ENCODE measurements around the gene VAV2. TPM values are rescaled to one million over a fixed set of nuclear protein-coding genes. Genes with fewer than 3 reads are reported as not detected.

The VAV2 gene
- total and polyA plus RNA-seq, 4 donors, result 4.9 to 26.4 (median 17.0) TPM

DNA sequence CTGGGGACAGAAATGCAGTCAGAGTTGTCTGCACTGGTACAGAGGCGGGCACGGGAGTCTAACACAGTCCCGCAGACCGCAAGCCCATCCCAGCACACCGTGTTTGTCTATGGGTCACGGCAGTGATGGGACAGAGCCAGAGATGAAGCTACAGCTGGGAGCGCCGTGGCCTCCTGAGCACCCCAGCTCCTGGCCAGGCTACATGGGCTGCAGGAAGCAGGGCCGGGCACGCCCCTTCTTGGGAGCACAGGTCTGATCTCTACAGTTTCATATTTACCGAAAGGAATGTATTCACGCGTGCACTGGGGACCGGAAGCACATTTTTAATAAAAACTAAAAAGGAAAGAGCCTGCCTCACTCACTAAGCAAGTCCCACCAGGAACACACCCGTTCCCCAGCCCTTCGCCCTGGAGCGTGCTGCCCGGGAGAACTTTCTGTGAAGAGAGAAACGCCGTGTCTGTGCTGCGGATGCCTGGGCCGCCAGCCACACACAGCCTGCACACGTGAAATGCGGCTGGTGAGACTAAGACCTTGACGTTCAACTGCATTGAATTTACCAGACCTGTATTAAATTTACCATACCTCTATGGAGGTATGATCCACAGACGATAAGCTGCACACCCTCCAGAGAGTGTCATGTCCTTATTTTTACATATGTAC is 81.1 kb downstream of the VAV2 start:
- TF ChIP-seq, protein P1, sequence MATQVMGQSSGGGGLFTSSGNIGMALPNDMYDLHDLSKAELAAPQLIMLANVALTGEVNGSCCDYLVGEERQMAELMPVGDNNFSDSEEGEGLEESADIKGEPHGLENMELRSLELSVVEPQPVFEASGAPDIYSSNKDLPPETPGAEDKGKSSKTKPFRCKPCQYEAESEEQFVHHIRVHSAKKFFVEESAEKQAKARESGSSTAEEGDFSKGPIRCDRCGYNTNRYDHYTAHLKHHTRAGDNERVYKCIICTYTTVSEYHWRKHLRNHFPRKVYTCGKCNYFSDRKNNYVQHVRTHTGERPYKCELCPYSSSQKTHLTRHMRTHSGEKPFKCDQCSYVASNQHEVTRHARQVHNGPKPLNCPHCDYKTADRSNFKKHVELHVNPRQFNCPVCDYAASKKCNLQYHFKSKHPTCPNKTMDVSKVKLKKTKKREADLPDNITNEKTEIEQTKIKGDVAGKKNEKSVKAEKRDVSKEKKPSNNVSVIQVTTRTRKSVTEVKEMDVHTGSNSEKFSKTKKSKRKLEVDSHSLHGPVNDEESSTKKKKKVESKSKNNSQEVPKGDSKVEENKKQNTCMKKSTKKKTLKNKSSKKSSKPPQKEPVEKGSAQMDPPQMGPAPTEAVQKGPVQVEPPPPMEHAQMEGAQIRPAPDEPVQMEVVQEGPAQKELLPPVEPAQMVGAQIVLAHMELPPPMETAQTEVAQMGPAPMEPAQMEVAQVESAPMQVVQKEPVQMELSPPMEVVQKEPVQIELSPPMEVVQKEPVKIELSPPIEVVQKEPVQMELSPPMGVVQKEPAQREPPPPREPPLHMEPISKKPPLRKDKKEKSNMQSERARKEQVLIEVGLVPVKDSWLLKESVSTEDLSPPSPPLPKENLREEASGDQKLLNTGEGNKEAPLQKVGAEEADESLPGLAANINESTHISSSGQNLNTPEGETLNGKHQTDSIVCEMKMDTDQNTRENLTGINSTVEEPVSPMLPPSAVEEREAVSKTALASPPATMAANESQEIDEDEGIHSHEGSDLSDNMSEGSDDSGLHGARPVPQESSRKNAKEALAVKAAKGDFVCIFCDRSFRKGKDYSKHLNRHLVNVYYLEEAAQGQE (IDR thresholded peaks at IDR 0.05), result no peak
- TF ChIP-seq, protein P2, sequence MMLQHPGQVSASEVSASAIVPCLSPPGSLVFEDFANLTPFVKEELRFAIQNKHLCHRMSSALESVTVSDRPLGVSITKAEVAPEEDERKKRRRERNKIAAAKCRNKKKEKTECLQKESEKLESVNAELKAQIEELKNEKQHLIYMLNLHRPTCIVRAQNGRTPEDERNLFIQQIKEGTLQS (IDR thresholded peaks at IDR 0.05), result no peak
- no peak for TF ChIP-seq SP1 (IDR thresholded peaks at IDR 0.05)
- TF ChIP-seq HNF4A (conservative IDR thresholded peaks at IDR 0.05), result no peak
- peak in 1 of 2 donors; percentile 13 for TF ChIP-seq RAD21 (IDR thresholded peaks at IDR 0.05)
- peak in 1 of 2 donors; percentile 12 for TF ChIP-seq RXRA (IDR thresholded peaks at IDR 0.05)
- no peak for TF ChIP-seq NR2F2 (IDR thresholded peaks at IDR 0.05)
- Histone ChIP-seq H3K4me1 (ENCODE audit: control insufficient read depth in 4 of 4, insufficient read depth in 4 of 4, low read length in 3 of 4) (peaks cover 4 to 44% (median 27%) of the 10 kb centered on the region in 4 donors), H3K27ac (ENCODE audit: low read depth in 1 of 2, low read length in 2 of 2) (peak overlapping the region; percentile 32 to 36), H3K4me3 (ENCODE audit: low read depth in 1 of 3, low read length in 3 of 3) (no peak overlapping the region), H3K36me3 (ENCODE audit: control insufficient read depth in 4 of 4, insufficient read depth in 3 of 4, low read depth in 1 of 4, low read length in 3 of 4) (no peaks in the 10 kb centered on the region), H3K9me3 (ENCODE audit: control insufficient read depth in 4 of 4, low read length in 3 of 4) (no peaks in the 10 kb centered on the region), H3K9ac (ENCODE audit: low read depth in 1 of 2, low read length in 2 of 2) (peak overlapping the region in 1 of 2 donors; percentile 51), H3K27me3 (ENCODE audit: control insufficient read depth in 4 of 4, insufficient read depth in 4 of 4, low read length in 3 of 4) (no peaks in the 10 kb centered on the region)
- 55% methylated on average over 26 of the region's 26 CpGs for WGBS
- no peak for DNase-seq (ENCODE audit: low spot score)

DNA sequence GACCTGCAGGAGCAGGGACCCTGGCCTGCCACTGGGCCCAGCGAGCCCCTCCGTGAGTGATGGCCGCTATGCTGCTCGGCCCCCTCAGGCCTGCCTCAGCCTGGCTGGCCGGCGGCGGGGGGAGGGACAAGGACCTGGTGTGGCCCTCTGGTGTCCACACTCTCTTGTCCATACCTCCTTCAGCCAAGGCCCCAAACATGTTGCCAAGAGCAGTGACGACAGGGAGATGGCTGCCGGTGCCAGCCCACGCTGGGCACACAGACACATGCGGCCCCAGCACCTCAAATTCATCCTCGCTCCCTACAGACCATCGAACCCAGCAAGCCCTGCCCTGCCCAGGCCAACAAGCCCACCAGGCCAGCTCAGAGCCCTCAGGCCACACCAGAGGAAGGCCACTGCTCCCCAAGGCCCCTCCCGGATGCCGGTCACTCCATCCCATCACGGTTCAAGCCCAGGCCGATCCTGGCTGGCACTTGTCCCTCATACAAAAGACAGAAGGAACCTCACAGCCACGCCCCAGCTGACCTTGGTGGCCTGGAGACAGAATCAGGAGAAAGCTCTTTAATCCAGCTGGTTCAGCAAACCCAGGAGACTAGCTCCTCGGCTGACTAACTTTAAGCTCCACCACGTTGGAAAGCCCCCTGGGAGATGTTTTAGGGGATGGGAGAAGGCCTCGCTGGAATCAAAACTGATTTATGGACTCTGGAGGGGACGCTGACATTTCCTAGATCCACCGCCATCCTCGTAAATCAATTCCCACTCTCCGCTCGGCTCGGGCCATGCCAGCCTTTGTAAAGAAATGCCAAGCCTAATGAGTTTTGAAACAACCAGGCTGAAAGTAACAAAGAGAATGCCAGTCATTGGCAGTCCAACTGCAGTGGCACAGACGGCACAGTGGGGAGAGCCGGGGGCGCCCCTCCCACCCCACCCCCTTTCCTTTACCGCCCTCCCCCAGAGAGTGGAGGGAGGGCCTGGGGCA is 84.9 kb downstream of the VAV2 start:
- H3K27ac ChIP-seq (ENCODE audit: low read depth in 1 of 2, low read length in 2 of 2), result no peak overlapping the region
- no peak for DNase-seq (ENCODE audit: low spot score)
- no peaks in the 10 kb centered on the region for H3K36me3 ChIP-seq (ENCODE audit: control insufficient read depth in 4 of 4, insufficient read depth in 3 of 4, low read depth in 1 of 4, low read length in 3 of 4)
- no peak overlapping the region for H3K4me3 ChIP-seq (ENCODE audit: low read depth in 1 of 3, low read length in 3 of 3)
- no peaks in the 10 kb centered on the region for H3K9me3 ChIP-seq (ENCODE audit: control insufficient read depth in 4 of 4, low read length in 3 of 4)
- H3K4me1 ChIP-seq (ENCODE audit: control insufficient read depth in 4 of 4, insufficient read depth in 4 of 4, low read length in 3 of 4), result peaks cover 0 to 14% (median 7%) of the 10 kb centered on the region in 4 donors
- H3K9ac ChIP-seq (ENCODE audit: low read depth in 1 of 2, low read length in 2 of 2), result no peak overlapping the region
- WGBS, result 90% methylated on average over 31 of the region's 31 CpGs
- no peaks in the 10 kb centered on the region for H3K27me3 ChIP-seq (ENCODE audit: control insufficient read depth in 4 of 4, insufficient read depth in 4 of 4, low read length in 3 of 4)
- TF ChIP-seq EGR1 (IDR thresholded peaks at IDR 0.05; ENCODE audit: low read depth in 2 of 2) (no peak), HNF4G (IDR thresholded peaks at IDR 0.05) (no peak), SP1 (IDR thresholded peaks at IDR 0.05) (no peak), TAF1 (conservative IDR thresholded peaks at IDR 0.05) (no peak), HNF4A (conservative IDR thresholded peaks at IDR 0.05) (no peak)
- TF ChIP-seq, protein P3, sequence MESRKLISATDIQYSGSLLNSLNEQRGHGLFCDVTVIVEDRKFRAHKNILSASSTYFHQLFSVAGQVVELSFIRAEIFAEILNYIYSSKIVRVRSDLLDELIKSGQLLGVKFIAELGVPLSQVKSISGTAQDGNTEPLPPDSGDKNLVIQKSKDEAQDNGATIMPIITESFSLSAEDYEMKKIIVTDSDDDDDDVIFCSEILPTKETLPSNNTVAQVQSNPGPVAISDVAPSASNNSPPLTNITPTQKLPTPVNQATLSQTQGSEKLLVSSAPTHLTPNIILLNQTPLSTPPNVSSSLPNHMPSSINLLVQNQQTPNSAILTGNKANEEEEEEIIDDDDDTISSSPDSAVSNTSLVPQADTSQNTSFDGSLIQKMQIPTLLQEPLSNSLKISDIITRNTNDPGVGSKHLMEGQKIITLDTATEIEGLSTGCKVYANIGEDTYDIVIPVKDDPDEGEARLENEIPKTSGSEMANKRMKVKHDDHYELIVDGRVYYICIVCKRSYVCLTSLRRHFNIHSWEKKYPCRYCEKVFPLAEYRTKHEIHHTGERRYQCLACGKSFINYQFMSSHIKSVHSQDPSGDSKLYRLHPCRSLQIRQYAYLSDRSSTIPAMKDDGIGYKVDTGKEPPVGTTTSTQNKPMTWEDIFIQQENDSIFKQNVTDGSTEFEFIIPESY (IDR thresholded peaks at IDR 0.05), result no peak
- TF ChIP-seq, protein P2 (IDR thresholded peaks at IDR 0.05), result no peak
- TF ChIP-seq, protein P4, sequence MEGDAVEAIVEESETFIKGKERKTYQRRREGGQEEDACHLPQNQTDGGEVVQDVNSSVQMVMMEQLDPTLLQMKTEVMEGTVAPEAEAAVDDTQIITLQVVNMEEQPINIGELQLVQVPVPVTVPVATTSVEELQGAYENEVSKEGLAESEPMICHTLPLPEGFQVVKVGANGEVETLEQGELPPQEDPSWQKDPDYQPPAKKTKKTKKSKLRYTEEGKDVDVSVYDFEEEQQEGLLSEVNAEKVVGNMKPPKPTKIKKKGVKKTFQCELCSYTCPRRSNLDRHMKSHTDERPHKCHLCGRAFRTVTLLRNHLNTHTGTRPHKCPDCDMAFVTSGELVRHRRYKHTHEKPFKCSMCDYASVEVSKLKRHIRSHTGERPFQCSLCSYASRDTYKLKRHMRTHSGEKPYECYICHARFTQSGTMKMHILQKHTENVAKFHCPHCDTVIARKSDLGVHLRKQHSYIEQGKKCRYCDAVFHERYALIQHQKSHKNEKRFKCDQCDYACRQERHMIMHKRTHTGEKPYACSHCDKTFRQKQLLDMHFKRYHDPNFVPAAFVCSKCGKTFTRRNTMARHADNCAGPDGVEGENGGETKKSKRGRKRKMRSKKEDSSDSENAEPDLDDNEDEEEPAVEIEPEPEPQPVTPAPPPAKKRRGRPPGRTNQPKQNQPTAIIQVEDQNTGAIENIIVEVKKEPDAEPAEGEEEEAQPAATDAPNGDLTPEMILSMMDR (IDR thresholded peaks at IDR 0.05; ENCODE audit: low read depth, low read length, missing input control), result no peak
- TF ChIP-seq, protein P5, sequence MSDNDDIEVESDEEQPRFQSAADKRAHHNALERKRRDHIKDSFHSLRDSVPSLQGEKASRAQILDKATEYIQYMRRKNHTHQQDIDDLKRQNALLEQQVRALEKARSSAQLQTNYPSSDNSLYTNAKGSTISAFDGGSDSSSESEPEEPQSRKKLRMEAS (IDR thresholded peaks at IDR 0.05), result no peak
